ENCODE data around the gene CMSS1.
"Not testable (repeated sequence)": the region's sequence is repeated elsewhere in the genome, so short reads cannot be mapped to it uniquely, and the experiment has no call there.

The CMSS1 gene

GRCh38 chr3:100040451-100041225, 223.0 kb downstream of the CMSS1 start:
- peak overlapping the region; percentile 98 for H3K27ac ChIP-seq
- DNase-seq (ENCODE audit: low read depth, low spot score): no peak

- peak overlapping the region; percentile 98 for H3K27ac ChIP-seq
- no peak for DNase-seq (ENCODE audit: low read depth, low spot score)
Observed at GRCh38 chr3:100041328-100041749, 223.7 kb downstream of the CMSS1 start.

DNA sequence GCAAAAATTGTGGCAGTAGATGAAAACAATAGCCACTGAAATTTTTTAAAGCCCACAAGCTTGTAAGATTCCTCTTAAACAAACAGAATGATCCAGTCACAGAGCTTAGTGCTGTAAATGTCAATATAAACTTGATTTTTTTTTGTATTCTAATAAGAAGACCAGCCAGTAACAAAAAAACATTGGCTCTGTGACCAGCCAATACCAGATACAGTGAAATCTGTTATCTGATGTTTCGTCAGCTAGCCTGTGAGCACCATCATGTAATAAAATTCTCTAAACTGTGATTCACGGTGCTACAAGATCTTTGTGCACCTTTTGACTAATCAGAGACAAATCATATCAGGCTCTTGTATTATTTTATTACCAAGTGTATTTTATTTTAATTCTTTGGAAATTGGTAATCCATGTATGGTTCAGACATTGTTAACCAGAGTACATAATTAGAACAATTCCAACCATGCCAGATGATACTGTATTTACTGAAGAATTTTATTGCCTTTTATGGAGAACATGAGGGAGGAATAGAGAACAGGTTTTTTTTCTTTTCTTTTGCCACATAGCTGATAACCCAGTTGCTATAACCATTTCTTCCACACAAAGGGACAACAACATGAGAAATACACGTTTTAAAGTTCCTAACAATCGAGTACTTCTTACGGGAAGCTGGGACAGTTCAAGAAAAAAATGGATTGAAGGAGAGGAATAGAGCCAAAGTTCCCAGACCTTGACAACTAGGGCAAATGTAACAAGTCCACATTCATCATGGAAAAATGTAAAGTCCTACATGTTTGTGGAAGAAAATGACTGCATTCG, 224.7 kb downstream of the CMSS1 start:
- H3K27ac ChIP-seq: peak overlapping the region; percentile 98
- DNase-seq (ENCODE audit: low read depth, low spot score): peak; percentile 88

- peak overlapping the region; percentile 98 for H3K27ac ChIP-seq
- no peak for DNase-seq (ENCODE audit: low read depth, low spot score)
Observed at GRCh38 chr3:100043271-100043670, 225.6 kb downstream of the CMSS1 start.

GRCh38 chr3:100044369-100044768, 226.7 kb downstream of the CMSS1 start:
- no peak overlapping the region for H3K27ac ChIP-seq
- DNase-seq (ENCODE audit: low read depth, low spot score): no peak

DNA sequence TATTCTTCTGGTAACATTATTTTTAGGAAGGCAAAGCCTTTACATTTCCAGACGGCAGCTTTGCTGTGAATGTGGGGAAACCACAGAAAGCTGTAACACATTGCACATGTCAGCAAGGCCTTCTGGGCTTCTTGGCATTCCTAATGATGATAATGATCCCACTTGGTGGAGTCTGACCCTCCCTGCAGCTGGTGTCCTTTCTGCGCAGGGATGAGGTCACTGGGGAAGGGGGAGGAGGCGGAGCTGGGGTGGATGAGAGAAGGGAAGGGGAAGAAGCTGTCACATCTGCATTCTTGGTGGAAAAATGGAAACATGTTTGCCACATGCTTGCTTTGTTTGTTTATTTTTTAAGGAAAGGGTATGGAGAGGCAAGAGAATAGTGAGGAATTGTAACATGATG, 228.0 kb downstream of the CMSS1 start:
- peak overlapping the region; percentile 78 for H3K27ac ChIP-seq
- DNase-seq (ENCODE audit: low read depth, low spot score): no peak

DNA sequence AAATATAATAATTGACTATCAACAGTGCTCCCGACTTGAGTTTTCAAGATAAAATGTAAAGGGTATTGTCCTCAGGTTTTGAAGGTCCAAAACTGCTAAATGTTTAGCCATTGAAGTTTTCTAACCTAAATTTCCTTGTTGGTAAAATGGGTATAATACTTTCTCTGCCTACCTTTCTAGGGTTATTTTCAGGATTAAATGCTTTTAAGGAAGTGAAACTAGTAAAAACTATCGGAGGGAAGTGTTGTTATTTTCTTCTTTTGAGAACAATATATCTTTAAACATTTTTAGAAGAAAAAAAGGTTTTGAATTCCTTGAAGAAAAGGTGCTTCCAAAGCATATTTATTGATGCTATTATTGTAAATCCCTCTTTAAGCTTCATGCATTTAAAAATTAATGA, 229.3 kb downstream of the CMSS1 start:
- no peak for DNase-seq (ENCODE audit: low read depth, low spot score)
- peak overlapping the region; percentile 78 for H3K27ac ChIP-seq

GRCh38 chr3:100047455-100048141, 229.9 kb downstream of the CMSS1 start:
- H3K27ac ChIP-seq: peak overlapping the region; percentile 78
- peak; percentile 94 for DNase-seq (ENCODE audit: low read depth, low spot score)

DNA sequence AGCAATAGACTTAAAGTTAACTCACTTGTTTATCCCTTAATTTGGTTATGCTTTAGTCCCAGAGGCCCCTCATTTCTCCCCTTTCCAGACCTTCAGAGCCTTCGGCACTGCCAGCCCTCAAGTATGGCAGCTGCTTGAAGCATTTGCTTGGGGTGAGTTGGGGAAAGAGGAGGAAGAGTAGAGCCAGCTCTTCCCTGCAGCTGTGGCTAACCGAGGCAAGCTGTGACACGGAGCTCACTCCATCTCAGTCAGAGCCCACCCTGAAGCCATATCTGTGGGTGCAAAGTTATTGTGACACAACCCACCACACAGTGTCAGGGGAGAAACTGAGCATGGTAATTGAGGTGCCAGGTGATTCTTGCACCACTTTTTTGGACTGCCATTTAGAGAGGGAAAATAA, 230.6 kb downstream of the CMSS1 start:
- H3K27ac ChIP-seq: peak overlapping the region; percentile 78
- DNase-seq (ENCODE audit: low read depth, low spot score): no peak

- not testable (repeated sequence) for DNase-seq (ENCODE audit: low read depth, low spot score); H3K27ac ChIP-seq
Observed at GRCh38 chr3:100051513-100051912, 233.9 kb downstream of the CMSS1 start.

DNA sequence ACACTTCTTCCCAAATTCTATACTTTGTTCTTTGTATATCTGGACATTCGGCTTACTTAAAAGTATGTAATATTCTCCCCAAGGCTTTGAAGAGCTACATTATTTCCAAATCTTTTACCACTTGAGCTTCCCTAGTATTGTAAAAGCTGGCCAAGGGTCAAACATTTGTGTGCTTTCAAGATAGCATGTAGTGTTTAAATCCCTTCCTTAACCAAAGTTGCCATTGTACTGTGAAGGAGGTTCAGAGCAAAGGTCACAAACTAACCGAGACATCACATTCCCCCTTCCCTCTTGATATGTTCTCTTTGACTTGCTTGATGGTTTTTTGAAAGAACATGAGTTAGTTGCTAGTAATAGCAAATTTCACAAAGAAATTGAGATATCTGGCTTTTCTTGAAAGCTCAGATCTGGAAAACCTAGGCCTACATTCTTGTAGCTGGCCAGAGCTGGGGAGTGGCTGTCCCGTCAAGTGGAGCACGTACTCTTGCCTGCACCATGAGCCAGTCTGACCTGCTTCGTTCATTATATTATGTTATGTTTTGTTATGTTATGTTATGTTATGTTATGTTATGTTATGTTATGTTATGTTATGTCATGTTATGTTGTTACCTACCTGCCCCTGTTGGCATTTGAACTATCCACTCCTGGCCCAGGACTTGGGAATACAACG, 236.4 kb downstream of the CMSS1 start:
- no peak for DNase-seq (ENCODE audit: low read depth, low spot score)
- H3K27ac ChIP-seq: no peak overlapping the region

DNA sequence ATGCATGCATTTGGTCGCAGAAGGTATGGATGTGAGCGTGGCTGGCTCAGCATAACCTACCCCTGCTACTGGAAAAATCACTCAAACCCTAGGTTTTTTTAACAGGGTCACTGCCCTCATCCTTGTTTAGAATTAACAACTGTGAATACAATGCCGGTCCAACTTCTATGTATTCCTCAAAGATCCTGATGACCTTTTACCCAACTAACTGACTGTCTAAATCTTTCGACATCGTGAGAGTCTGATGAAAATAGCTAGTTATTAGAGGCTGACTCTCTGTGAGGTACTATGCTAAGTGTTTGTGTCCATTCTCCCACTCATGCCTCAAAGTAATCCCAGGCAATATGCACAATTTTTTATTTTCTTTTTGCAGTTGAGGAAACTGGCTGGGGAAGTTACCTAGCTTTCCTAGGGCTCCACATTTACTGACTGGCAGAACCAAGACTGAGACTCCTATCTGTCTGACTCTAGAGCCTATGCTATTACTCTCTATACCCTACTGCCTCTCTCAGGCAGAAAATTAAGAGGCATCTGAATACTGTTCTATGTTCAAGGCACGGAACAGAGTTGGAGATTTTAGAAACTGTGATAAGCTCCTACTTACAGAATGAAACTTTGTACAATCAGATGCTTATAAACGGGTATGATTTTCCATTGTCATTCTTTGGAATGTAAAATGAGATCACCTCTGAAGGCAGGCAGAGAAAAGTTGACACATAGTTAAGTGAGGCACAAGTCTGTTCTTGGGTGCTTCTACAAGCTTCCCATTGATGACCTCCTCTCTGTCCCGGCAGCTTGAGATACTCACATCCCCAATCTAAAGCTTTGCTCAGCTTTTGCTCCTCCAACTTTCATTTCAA, 240.3 kb downstream of the CMSS1 start:
- DNase-seq (ENCODE audit: low read depth, low spot score): no peak
- no peak overlapping the region for H3K27ac ChIP-seq

- H3K27ac ChIP-seq: no peak overlapping the region
- no peak for DNase-seq (ENCODE audit: low read depth, low spot score)
Observed at GRCh38 chr3:100059472-100059871, 241.8 kb downstream of the CMSS1 start.

GRCh38 chr3:100060685-100061484, 243.2 kb downstream of the CMSS1 start:
- no peak for DNase-seq (ENCODE audit: low read depth, low spot score)
- no peak overlapping the region for H3K27ac ChIP-seq

- H3K27ac ChIP-seq: no peak overlapping the region
Observed at GRCh38 chr3:100062665-100063064, 245.0 kb downstream of the CMSS1 start.

GRCh38 chr3:100063929-100064461, 246.3 kb downstream of the CMSS1 start:
- no peak for DNase-seq (ENCODE audit: low read depth, low spot score)
- H3K27ac ChIP-seq: no peak overlapping the region

More at GRCh38 chr3:100062665-100063064, 245.0 kb downstream of the CMSS1 start:
- no peak for DNase-seq (ENCODE audit: low read depth, low spot score)

DNA sequence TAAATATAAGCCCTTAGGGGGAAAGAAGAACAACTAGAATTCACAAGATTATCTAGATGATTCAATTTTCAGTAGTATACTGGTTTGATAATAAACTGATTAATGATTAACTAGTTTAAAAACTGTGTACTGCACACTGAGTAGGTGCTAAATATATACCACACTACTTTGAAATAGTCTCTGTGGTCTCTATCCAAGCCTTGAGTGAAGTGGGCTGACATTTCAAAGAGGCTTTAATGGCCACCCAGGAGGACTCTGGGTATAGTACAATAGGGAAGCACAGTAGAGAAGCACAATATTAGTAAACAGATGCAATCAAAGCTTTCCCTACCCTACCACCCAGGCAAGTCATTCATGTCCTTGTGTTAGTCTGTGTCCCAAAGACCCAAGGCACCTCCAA, 249.9 kb downstream of the CMSS1 start:
- no peak for DNase-seq (ENCODE audit: low read depth, low spot score)

DNA sequence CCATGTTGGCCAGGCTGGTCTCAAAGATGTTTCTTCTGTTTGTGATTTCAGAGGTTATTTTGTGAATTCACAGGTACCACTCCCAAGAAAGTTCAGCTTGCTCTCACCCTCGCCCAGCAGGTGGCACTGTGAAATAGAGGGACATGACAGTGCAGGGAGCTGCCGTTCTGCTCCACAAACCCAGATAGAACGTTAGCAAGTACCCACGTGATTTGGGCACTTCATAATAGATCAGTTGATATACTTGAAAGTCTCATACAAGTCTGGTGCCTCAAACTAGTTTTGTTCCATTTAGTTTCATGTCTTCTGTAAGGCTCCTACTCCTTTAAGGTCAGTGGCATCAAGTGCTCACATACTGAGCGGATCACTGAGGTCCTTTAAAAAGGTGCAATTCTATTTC, 251.2 kb downstream of the CMSS1 start:
- DNase-seq (ENCODE audit: low read depth, low spot score): no peak
- H3K27ac ChIP-seq: no peak overlapping the region

More for the DNA sequence above, 249.9 kb downstream of the CMSS1 start:
- no peak overlapping the region for H3K27ac ChIP-seq

All from epithelial cell of prostate (primary cell).